Measurements from ENCODE around the gene MROH9.

DNA sequence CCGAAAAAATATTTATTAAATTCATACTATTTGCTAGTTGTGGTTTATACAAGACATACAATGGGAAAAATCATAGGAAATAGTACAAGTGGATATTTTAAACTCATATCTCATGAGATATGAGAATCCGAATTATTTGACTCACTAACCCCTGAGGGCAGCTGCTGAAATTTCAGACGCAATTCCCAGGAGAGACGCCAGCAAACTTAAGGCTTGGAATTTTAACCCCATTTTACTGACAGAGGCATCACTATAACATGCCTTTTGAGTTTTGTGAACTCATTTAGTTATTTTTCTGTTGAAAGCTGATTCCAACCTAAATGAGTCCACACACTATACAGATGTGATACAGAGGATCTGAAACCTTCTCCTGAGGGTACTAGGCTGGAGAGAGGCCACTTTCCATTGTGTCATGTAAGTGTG is 5.9 kb upstream of the MROH9 start:
- TF ChIP-seq CTCF (IDR thresholded peaks at IDR 0.05; ENCODE audit: borderline replicate concordance, extremely low read depth, low read length, poor library complexity, severe bottlenecking), result no peak
- TF ChIP-seq EZH2 (IDR thresholded peaks at IDR 0.05; ENCODE audit: borderline replicate concordance, low read depth, low read length, severe bottlenecking), result no peak

Measured in DND-41 (cell line).